Spinal cord (tissue), 10 donors: ENCODE measurements around the gene PPHLN1. TPM values are rescaled to one million over a fixed set of nuclear protein-coding genes. Genes with fewer than 3 reads are reported as not detected.

Source experiments
- DNase-seq, 6 donors: peaks; one replicate each; pipeline versions ENCODE4 v3.0.0 to v3.0.0-alpha.2; 2013 to 2015; ENCODE audit warnings: low spot score in 6 of 6, low read depth in 4 of 6
- H3K27ac ChIP-seq: one replicate; pipeline ENCODE4 v1.5.1; 2013; ENCODE audit warnings: low read depth, low read length, control low read depth
- H3K27me3 ChIP-seq: one replicate; pipeline ENCODE4 v1.6.1; 2013; ENCODE audit warnings: low read length; ENCODE audit not compliant: control insufficient read depth, insufficient read depth
- H3K36me3 ChIP-seq: one replicate; pipeline ENCODE4 v1.6.1; 2013; ENCODE audit warnings: low read length; ENCODE audit not compliant: control insufficient read depth, insufficient read depth
- H3K4me1 ChIP-seq: one replicate; pipeline ENCODE4 v1.6.1; 2013; ENCODE audit warnings: low read length; ENCODE audit not compliant: control insufficient read depth, insufficient read depth
- H3K4me3 ChIP-seq: one replicate; pipeline ENCODE4 v1.5.1; 2013; ENCODE audit warnings: low read depth, low read length, control low read depth
- H3K9me3 ChIP-seq: one replicate; pipeline ENCODE4 v1.6.1; 2013; ENCODE audit warnings: low read length; ENCODE audit not compliant: control insufficient read depth, insufficient read depth
- WGBS: methylation state at CpG from one replicate; pipeline ENCODE4 v1.1.5; 2013; ENCODE audit warnings: missing lambda C conversion rate; ENCODE audit not compliant: insufficient coverage; 5-methylcytosine and 5-hydroxymethylcytosine counted together
- polyA plus RNA-seq, 2 donors: library from polyadenylated mRNA; unstranded; fragments of 120-200 nt; gene quantifications; one replicate each; pipeline ENCODE4 v1.2.1, GENCODE V29; 2013; ENCODE audit not compliant: insufficient read length in 2 of 2
- total RNA-seq, 2 donors: library from RNA; depleted of rRNA in 1 of 2; stranded (reverse); fragments of 120-200 nt in 1 of 2; fragments of >200 nt in 1 of 2; gene quantifications; one replicate each; pipeline versions ENCODE4 v1.2.3 to v1.2.4, GENCODE V29; 2013 to 2014
- donor health status: healthy.

The PPHLN1 gene
- total and polyA plus RNA-seq, 4 donors = 52.1 to 59.5 (median 54.0) TPM

DNA sequence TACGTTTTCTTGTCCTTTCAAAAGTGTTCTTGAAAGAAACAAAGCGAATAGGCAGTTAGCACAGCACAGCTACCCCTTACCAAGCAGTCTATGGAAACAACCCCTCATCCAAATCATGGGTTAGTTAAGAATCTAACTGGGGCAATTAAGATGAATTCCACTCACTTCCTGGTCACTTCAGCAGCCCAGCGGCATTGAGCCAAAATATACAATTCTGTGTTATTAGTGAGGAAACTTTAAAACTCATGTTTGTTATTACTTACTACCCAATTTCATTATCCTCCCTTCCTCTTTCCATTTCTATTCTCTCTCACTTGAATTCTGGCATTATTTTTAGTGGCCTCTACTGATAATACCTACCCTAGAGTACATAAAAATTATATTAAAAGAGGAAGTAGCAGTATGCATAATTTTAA lies 121.4 kb downstream of the PPHLN1 start:
- DNase-seq = peak in 2 of 6 donors; percentile 20 to 66
- Histone ChIP-seq H3K36me3 (peaks cover 13% of the 10 kb centered on the region), H3K4me1 (no peaks in the 10 kb centered on the region), H3K4me3 (no peak overlapping the region), H3K27me3 (no peaks in the 10 kb centered on the region), H3K27ac (no peak overlapping the region), H3K9me3 (peaks cover 2% of the 10 kb centered on the region)
- no CpG with 5 or more reads among the region's 3 CpGs for WGBS

- no peak for DNase-seq
- WGBS = 99% methylated on average over 6 of the region's 9 CpGs
- peaks cover 5% of the 10 kb centered on the region for H3K36me3 ChIP-seq
- no peak overlapping the region for H3K4me3 ChIP-seq
- H3K9me3 ChIP-seq = no peaks in the 10 kb centered on the region
- no peak overlapping the region for H3K27ac ChIP-seq
- H3K4me1 ChIP-seq = no peaks in the 10 kb centered on the region
- no peaks in the 10 kb centered on the region for H3K27me3 ChIP-seq
These were observed 122.9 kb downstream of the PPHLN1 start for GRCh38 chr12:42448841-42449240.

GRCh38 chr12:42450248-42450647 lies 124.3 kb downstream of the PPHLN1 start:
- Histone ChIP-seq H3K4me1 (no peaks in the 10 kb centered on the region), H3K9me3 (no peaks in the 10 kb centered on the region), H3K4me3 (no peak overlapping the region), H3K36me3 (peaks cover 5% of the 10 kb centered on the region), H3K27me3 (no peaks in the 10 kb centered on the region), H3K27ac (no peak overlapping the region)
- 79% methylated on average over 2 of the region's 2 CpGs for WGBS
- no peak for DNase-seq

GRCh38 chr12:42458575-42458974 lies 132.6 kb downstream of the PPHLN1 start:
- no peaks in the 10 kb centered on the region for H3K27me3 ChIP-seq
- H3K9me3 ChIP-seq = no peaks in the 10 kb centered on the region
- H3K4me3 ChIP-seq = no peak overlapping the region
- H3K27ac ChIP-seq = no peak overlapping the region
- DNase-seq = no peak
- H3K36me3 ChIP-seq = peaks cover 28% of the 10 kb centered on the region
- no CpG with 5 or more reads among the region's 2 CpGs for WGBS
- H3K4me1 ChIP-seq = no peaks in the 10 kb centered on the region

DNA sequence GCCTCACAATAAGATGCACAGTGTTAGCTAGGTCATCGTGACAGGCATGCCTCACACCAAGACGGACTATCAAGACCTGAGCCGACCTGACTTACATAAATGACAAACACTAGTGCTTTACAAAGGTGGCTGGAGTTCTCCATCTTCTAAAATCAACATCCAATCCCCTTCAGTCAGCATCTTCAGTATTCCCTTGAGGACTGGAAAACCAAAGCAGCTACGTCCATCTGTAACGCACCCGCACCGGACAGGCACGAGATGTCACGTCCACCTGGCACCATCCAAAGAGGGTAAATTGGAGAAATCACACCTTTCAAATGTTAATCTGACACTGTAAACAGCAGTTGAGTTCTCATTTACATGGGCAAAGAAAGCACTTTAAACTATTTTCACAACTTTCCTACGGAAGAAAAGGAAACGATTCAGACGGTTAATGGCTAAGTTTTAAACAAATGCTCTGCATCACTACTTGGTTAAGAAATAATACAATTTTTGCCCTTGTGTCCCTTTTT lies 133.4 kb downstream of the PPHLN1 start:
- WGBS = 94% methylated on average over 7 of the region's 12 CpGs
- Histone ChIP-seq H3K36me3 (peaks cover 35% of the 10 kb centered on the region), H3K4me3 (no peak overlapping the region), H3K27me3 (no peaks in the 10 kb centered on the region), H3K27ac (no peak overlapping the region), H3K9me3 (no peaks in the 10 kb centered on the region), H3K4me1 (no peaks in the 10 kb centered on the region)
- no peak for DNase-seq

DNA sequence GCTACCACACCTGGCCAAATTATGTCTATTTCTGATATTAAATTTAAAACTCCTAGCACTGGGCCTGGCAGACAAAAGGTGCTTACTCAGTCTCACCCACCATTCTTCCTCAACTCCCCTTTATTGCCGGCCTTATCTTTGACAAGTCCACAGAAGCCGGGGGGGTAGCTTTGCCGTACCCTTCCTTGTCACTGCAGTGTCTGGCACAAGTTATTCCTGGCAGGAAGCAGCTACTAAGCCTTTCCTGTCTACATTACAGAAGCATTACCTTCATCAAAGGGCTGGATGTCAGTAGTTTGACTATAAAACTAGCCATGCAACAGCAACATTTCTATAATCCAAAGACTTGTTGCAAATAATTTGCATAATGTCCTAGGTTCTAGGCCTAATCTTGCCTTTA lies 136.5 kb downstream of the PPHLN1 start:
- peaks cover 38% of the 10 kb centered on the region for H3K36me3 ChIP-seq
- 83% methylated on average over 3 of the region's 3 CpGs for WGBS
- DNase-seq = no peak
- H3K4me1 ChIP-seq = no peaks in the 10 kb centered on the region
- H3K9me3 ChIP-seq = no peaks in the 10 kb centered on the region
- no peak overlapping the region for H3K4me3 ChIP-seq
- no peak overlapping the region for H3K27ac ChIP-seq
- no peaks in the 10 kb centered on the region for H3K27me3 ChIP-seq

GRCh38 chr12:42463671-42464070 lies 137.7 kb downstream of the PPHLN1 start:
- no peak for DNase-seq
- H3K9me3 ChIP-seq = no peaks in the 10 kb centered on the region
- no peaks in the 10 kb centered on the region for H3K27me3 ChIP-seq
- WGBS = no CpG with 5 or more reads among the region's 4 CpGs
- peaks cover 4% of the 10 kb centered on the region for H3K4me1 ChIP-seq
- H3K4me3 ChIP-seq = no peak overlapping the region
- H3K36me3 ChIP-seq = peaks cover 39% of the 10 kb centered on the region
- H3K27ac ChIP-seq = no peak overlapping the region

GRCh38 chr12:42468341-42468821 lies 142.4 kb downstream of the PPHLN1 start:
- Histone ChIP-seq H3K4me1 (peaks cover 12% of the 10 kb centered on the region), H3K9me3 (no peaks in the 10 kb centered on the region), H3K27me3 (no peaks in the 10 kb centered on the region), H3K4me3 (no peak overlapping the region), H3K27ac (peak overlapping the region; percentile 4), H3K36me3 (peaks cover 13% of the 10 kb centered on the region)
- 25% methylated on average over 3 of the region's 9 CpGs for WGBS
- DNase-seq = peak in 1 of 6 donors; percentile 23

- H3K27ac ChIP-seq = peak overlapping the region; percentile 4
- no peaks in the 10 kb centered on the region for H3K9me3 ChIP-seq
- peak in 1 of 6 donors; percentile 89 for DNase-seq
- WGBS = no CpG with 5 or more reads among the region's 3 CpGs
- peaks cover 12% of the 10 kb centered on the region for H3K4me1 ChIP-seq
- H3K4me3 ChIP-seq = no peak overlapping the region
- peaks cover 8% of the 10 kb centered on the region for H3K36me3 ChIP-seq
- H3K27me3 ChIP-seq = no peaks in the 10 kb centered on the region
These were observed 143.0 kb downstream of the PPHLN1 start for GRCh38 chr12:42468921-42469320.

DNA sequence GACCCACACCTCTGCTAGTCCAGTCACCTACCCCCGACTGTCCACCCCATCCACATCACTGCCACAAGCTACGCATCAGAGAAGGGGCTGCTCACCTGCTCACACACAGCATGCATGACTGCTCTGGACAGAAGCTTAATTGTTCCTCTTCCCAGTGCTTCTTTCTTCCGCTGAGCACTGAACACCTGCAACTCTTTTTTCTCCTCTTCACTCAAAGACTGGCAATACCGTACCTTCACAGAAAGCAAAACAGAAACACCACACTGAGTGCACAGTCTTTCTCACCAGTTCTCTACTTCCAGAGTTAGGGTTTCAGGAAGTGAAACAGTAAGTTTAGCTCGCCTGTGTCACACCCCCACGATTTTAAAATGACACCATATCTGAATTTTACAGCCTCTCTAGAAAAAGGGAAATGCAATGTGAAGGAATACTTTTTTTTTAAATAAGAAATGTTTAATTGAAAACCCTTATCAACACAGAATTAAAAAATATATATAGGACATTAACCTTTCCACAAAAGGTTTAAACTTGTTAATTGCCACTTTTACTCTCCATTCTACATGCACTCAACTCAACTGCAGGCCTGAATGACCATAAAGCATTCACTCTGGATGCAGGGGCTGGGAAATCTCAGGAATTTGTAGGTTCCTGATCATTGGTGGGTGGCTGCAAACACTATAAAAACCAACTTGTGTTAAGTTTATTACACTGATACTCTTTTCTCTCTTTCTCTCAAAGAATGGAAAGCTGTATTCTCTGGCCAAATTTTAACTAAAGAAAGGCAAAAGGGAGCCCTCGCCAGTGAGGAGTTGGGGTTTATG lies 143.6 kb downstream of the PPHLN1 start:
- peak in 1 of 6 donors; percentile 12 for DNase-seq
- Histone ChIP-seq H3K9me3 (no peaks in the 10 kb centered on the region), H3K4me1 (peaks cover 12% of the 10 kb centered on the region), H3K36me3 (peaks cover 2% of the 10 kb centered on the region), H3K4me3 (no peak overlapping the region), H3K27me3 (no peaks in the 10 kb centered on the region), H3K27ac (no peak overlapping the region)
- 50% methylated on average over 4 of the region's 7 CpGs for WGBS
